Measurements from ENCODE around the gene NECAP2. TPM values are rescaled to one million over a fixed set of nuclear protein-coding genes. Genes with fewer than 3 reads are reported as not detected.
A peak's percentile ranks its signal among the peaks of the same experiment; 100 is the strongest.

The NECAP2 gene
- 47.8 TPM for polyA plus RNA-seq (2013)

- Histone ChIP-seq H3K27ac (ENCODE audit: insufficient read depth in 1 of 2, low read depth in 1 of 2, low read length in 2 of 2, poor library complexity in 1 of 2, severe bottlenecking in 2 of 2) (peak within 1 kb of the TSS; percentile 64 to 92), H3K9me3 (ENCODE audit: control extremely low read depth in 1 of 5, control insufficient read depth in 4 of 5, insufficient read depth in 2 of 5, low read depth in 1 of 5, low read length in 4 of 5) (no peaks in the 10 kb centered on the region), H3K36me3 (ENCODE audit: control insufficient read depth in 4 of 4, insufficient read depth in 4 of 4, low read length in 3 of 4) (peaks cover 5 to 28% (median 12%) of the 10 kb centered on the region in 4 experiments), H3K4me3 (ENCODE audit: control insufficient read depth in 1 of 7, extremely low read depth in 1 of 7, insufficient read depth in 4 of 7, low read depth in 2 of 7, low read length in 6 of 7) (peak within 1 kb of the TSS; percentile 91 to 100 (median 99)), H3K4me1 (ENCODE audit: control extremely low read depth in 1 of 4, control insufficient read depth in 4 of 4, insufficient read depth in 4 of 4, low read length in 3 of 4) (peaks cover 0 to 40% (median 19%) of the 10 kb centered on the region in 4 experiments), H3K27me3 (replicated peaks in 2 of 5; ENCODE audit: control insufficient read depth in 4 of 5, insufficient read depth in 5 of 5, low read length in 4 of 5) (no peaks in the 10 kb centered on the region)
- peak; percentile 93 to 95 (median 94) for DNase-seq
- ChIA-PET POLR2A (interaction anchor here (0.6 to 1.2 kb wide), 4 partner anchors 23 to 445 kb away, joined by 3 to 6 read pairs (median 4); no protein-coding TSS in a partner anchor), CTCF (interaction anchor here (0.8 to 1.8 kb wide), 6 partner anchors 10 to 88 kb away, joined by 3 to 9 read pairs (median 4); partner anchors contain the start of gene FBXO42)
- 0% methylated on average over 54 of the region's 68 CpGs for WGBS (ENCODE audit: insufficient coverage)
Measured at GRCh38 chr1:16440470-16441281, at the start of gene NECAP2. Gene NECAP2, plus strand, starts transcription at chr1:16440724. Its CDS starts 38 bp downstream, at chr1:16440762.

GRCh38 chr1:16391411-16391810, 49.1 kb upstream of the NECAP2 start:
- H3K4me3 ChIP-seq (ENCODE audit: control insufficient read depth in 1 of 7, extremely low read depth in 1 of 7, insufficient read depth in 4 of 7, low read depth in 2 of 7, low read length in 6 of 7), result no peak overlapping the region
- H3K9me3 ChIP-seq (ENCODE audit: control extremely low read depth in 1 of 5, control insufficient read depth in 4 of 5, insufficient read depth in 2 of 5, low read depth in 1 of 5, low read length in 4 of 5), result no peaks in the 10 kb centered on the region
- POLR2A ChIA-PET, result interaction anchor here (0.6 kb wide), 1 partner anchor 17 kb away, joined by 3 read pairs; no protein-coding TSS in a partner anchor
- H3K27ac ChIP-seq (ENCODE audit: insufficient read depth in 1 of 2, low read depth in 1 of 2, low read length in 2 of 2, poor library complexity in 1 of 2, severe bottlenecking in 2 of 2), result peak overlapping the region in 1 of 2 experiments; percentile 63
- DNase-seq, result peak in 2 of 3 donors; percentile 28 to 33
- H3K4me1 ChIP-seq (ENCODE audit: control extremely low read depth in 1 of 4, control insufficient read depth in 4 of 4, insufficient read depth in 4 of 4, low read length in 3 of 4), result peaks cover 9 to 37% (median 26%) of the 10 kb centered on the region in 4 experiments
- no peaks in the 10 kb centered on the region for H3K27me3 ChIP-seq (replicated peaks in 2 of 5; ENCODE audit: control insufficient read depth in 4 of 5, insufficient read depth in 5 of 5, low read length in 4 of 5)
- 48% methylated on average over 3 of the region's 3 CpGs for WGBS (ENCODE audit: insufficient coverage)
- CTCF ChIA-PET, result interaction anchor here (1.6 kb wide), 1 partner anchor 27 kb away, joined by 6 read pairs; no protein-coding TSS in a partner anchor
- H3K36me3 ChIP-seq (ENCODE audit: control insufficient read depth in 4 of 4, insufficient read depth in 4 of 4, low read length in 3 of 4), result peaks cover 4 to 42% (median 26%) of the 10 kb centered on the region in 4 experiments

- H3K27ac ChIP-seq (ENCODE audit: insufficient read depth in 1 of 2, low read depth in 1 of 2, low read length in 2 of 2, poor library complexity in 1 of 2, severe bottlenecking in 2 of 2), result no peak overlapping the region
- peaks cover 2 to 30% (median 19%) of the 10 kb centered on the region in 4 experiments for H3K4me1 ChIP-seq (ENCODE audit: control extremely low read depth in 1 of 4, control insufficient read depth in 4 of 4, insufficient read depth in 4 of 4, low read length in 3 of 4)
- no peak overlapping the region for H3K4me3 ChIP-seq (ENCODE audit: control insufficient read depth in 1 of 7, extremely low read depth in 1 of 7, insufficient read depth in 4 of 7, low read depth in 2 of 7, low read length in 6 of 7)
- H3K27me3 ChIP-seq (replicated peaks in 2 of 5; ENCODE audit: control insufficient read depth in 4 of 5, insufficient read depth in 5 of 5, low read length in 4 of 5), result no peaks in the 10 kb centered on the region
- CTCF ChIA-PET, result interaction anchor here (1.0 kb wide), 2 partner anchors 30 to 46 kb away, joined by 3 to 5 read pairs; no protein-coding TSS in a partner anchor
- 94% methylated on average over 19 of the region's 21 CpGs for WGBS (ENCODE audit: insufficient coverage)
- no peak for DNase-seq
- peaks cover 5 to 52% (median 35%) of the 10 kb centered on the region in 4 experiments for H3K36me3 ChIP-seq (ENCODE audit: control insufficient read depth in 4 of 4, insufficient read depth in 4 of 4, low read length in 3 of 4)
- POLR2A ChIA-PET, result no interaction called here
- H3K9me3 ChIP-seq (ENCODE audit: control extremely low read depth in 1 of 5, control insufficient read depth in 4 of 5, insufficient read depth in 2 of 5, low read depth in 1 of 5, low read length in 4 of 5), result no peaks in the 10 kb centered on the region
Measured at GRCh38 chr1:16392740-16393569, 47.6 kb upstream of the NECAP2 start.

GRCh38 chr1:16393570-16394521, 46.7 kb upstream of the NECAP2 start:
- peaks cover 2 to 30% (median 19%) of the 10 kb centered on the region in 4 experiments for H3K4me1 ChIP-seq (ENCODE audit: control extremely low read depth in 1 of 4, control insufficient read depth in 4 of 4, insufficient read depth in 4 of 4, low read length in 3 of 4)
- peaks cover 7 to 60% (median 42%) of the 10 kb centered on the region in 4 experiments for H3K36me3 ChIP-seq (ENCODE audit: control insufficient read depth in 4 of 4, insufficient read depth in 4 of 4, low read length in 3 of 4)
- H3K27ac ChIP-seq (ENCODE audit: insufficient read depth in 1 of 2, low read depth in 1 of 2, low read length in 2 of 2, poor library complexity in 1 of 2, severe bottlenecking in 2 of 2), result no peak overlapping the region
- H3K27me3 ChIP-seq (replicated peaks in 2 of 5; ENCODE audit: control insufficient read depth in 4 of 5, insufficient read depth in 5 of 5, low read length in 4 of 5), result no peaks in the 10 kb centered on the region
- ChIA-PET POLR2A (no interaction called here), CTCF (interaction anchor here (0.5 to 1.2 kb wide), 6 partner anchors 20 to 704 kb away, joined by 3 to 5 read pairs (median 3); no protein-coding TSS in a partner anchor)
- no peak for DNase-seq
- no peaks in the 10 kb centered on the region for H3K9me3 ChIP-seq (ENCODE audit: control extremely low read depth in 1 of 5, control insufficient read depth in 4 of 5, insufficient read depth in 2 of 5, low read depth in 1 of 5, low read length in 4 of 5)
- WGBS (ENCODE audit: insufficient coverage), result 100% methylated on average over 3 of the region's 10 CpGs
- no peak overlapping the region for H3K4me3 ChIP-seq (ENCODE audit: control insufficient read depth in 1 of 7, extremely low read depth in 1 of 7, insufficient read depth in 4 of 7, low read depth in 2 of 7, low read length in 6 of 7)

- Histone ChIP-seq H3K9me3 (ENCODE audit: control extremely low read depth in 1 of 5, control insufficient read depth in 4 of 5, insufficient read depth in 2 of 5, low read depth in 1 of 5, low read length in 4 of 5) (no peaks in the 10 kb centered on the region), H3K36me3 (ENCODE audit: control insufficient read depth in 4 of 4, insufficient read depth in 4 of 4, low read length in 3 of 4) (peaks cover 11 to 69% (median 48%) of the 10 kb centered on the region in 4 experiments), H3K27ac (ENCODE audit: insufficient read depth in 1 of 2, low read depth in 1 of 2, low read length in 2 of 2, poor library complexity in 1 of 2, severe bottlenecking in 2 of 2) (no peak overlapping the region), H3K4me1 (ENCODE audit: control extremely low read depth in 1 of 4, control insufficient read depth in 4 of 4, insufficient read depth in 4 of 4, low read length in 3 of 4) (peaks cover 0 to 30% (median 19%) of the 10 kb centered on the region in 4 experiments), H3K4me3 (ENCODE audit: control insufficient read depth in 1 of 7, extremely low read depth in 1 of 7, insufficient read depth in 4 of 7, low read depth in 2 of 7, low read length in 6 of 7) (no peak overlapping the region), H3K27me3 (replicated peaks in 2 of 5; ENCODE audit: control insufficient read depth in 4 of 5, insufficient read depth in 5 of 5, low read length in 4 of 5) (no peaks in the 10 kb centered on the region)
- ChIA-PET CTCF (no interaction called here), POLR2A (no interaction called here)
- 100% methylated on average over 9 of the region's 13 CpGs for WGBS (ENCODE audit: insufficient coverage)
- no peak for DNase-seq
Measured at GRCh38 chr1:16394977-16395376, 45.5 kb upstream of the NECAP2 start.

DNA sequence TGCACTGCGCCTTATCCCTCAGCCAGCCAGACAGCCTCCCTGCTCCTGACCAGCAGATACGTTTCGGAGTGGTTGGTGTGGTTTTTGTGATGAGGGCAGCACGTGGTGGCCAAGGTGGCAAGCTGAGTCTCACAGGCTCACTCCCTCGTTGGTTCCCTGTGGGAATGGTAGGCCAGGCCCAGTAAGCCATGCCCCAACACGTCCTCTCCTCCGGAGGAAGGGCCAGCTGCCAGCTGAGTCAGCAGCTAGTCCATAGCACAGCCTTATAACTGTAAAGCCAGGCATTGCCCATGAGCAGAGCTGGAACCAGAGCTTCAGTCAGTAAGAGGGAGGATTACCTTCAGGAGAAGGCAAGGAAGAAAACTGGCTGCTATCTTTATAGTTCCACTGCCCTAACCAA, 43.9 kb upstream of the NECAP2 start:
- Histone ChIP-seq H3K9me3 (ENCODE audit: control extremely low read depth in 1 of 5, control insufficient read depth in 4 of 5, insufficient read depth in 2 of 5, low read depth in 1 of 5, low read length in 4 of 5) (no peaks in the 10 kb centered on the region), H3K4me1 (ENCODE audit: control extremely low read depth in 1 of 4, control insufficient read depth in 4 of 4, insufficient read depth in 4 of 4, low read length in 3 of 4) (peaks cover 0 to 19% (median 9%) of the 10 kb centered on the region in 4 experiments), H3K36me3 (ENCODE audit: control insufficient read depth in 4 of 4, insufficient read depth in 4 of 4, low read length in 3 of 4) (peaks cover 11 to 77% (median 48%) of the 10 kb centered on the region in 4 experiments), H3K27me3 (replicated peaks in 2 of 5; ENCODE audit: control insufficient read depth in 4 of 5, insufficient read depth in 5 of 5, low read length in 4 of 5) (no peaks in the 10 kb centered on the region), H3K27ac (ENCODE audit: insufficient read depth in 1 of 2, low read depth in 1 of 2, low read length in 2 of 2, poor library complexity in 1 of 2, severe bottlenecking in 2 of 2) (no peak overlapping the region), H3K4me3 (ENCODE audit: control insufficient read depth in 1 of 7, extremely low read depth in 1 of 7, insufficient read depth in 4 of 7, low read depth in 2 of 7, low read length in 6 of 7) (no peak overlapping the region)
- CTCF ChIA-PET, result no interaction called here
- DNase-seq, result no peak
- 82% methylated on average over 3 of the region's 7 CpGs for WGBS (ENCODE audit: insufficient coverage)
- POLR2A ChIA-PET, result interaction anchor here (0.7 kb wide), 1 partner anchor 12 kb away, joined by 3 read pairs; no protein-coding TSS in a partner anchor

Data from common myeloid progenitor, CD34-positive (primary cell).